ENCODE measurements around the gene GGTLC2.

Gene GGTLC2

DNA sequence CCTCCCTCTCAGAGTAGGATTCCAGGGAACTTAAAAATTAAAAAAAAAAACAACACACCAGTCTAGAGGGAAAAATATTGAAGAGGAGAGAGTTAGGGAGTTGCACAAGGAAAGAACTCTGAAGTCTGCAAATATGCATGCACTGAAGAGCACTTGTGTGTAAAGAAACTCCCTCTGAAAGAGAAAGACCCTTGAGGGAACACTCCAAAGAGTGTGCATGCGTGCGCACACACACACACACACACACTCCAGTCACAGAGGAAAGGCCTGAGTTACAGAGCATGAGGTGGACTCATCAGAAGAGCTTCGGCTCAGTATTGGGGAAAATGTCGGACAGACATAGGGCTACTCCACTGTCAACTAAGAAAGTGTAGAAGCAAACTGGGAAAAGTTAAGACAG lies 30.1 kb downstream of the GGTLC2 start:
- no peak for TF ChIP-seq CTCF (IDR thresholded peaks at IDR 0.05; ENCODE audit: insufficient read depth, low read length, poor library complexity, severe bottlenecking)
- TF ChIP-seq EZH2phosphoT487 (conservative IDR thresholded peaks at IDR 0.05; ENCODE audit: low read length): no peak
- no peaks in the 10 kb centered on the region for H3K27me3 ChIP-seq (ENCODE audit: low read length)
- H3K9me3 ChIP-seq (ENCODE audit: insufficient read depth, low read length): no peaks in the 10 kb centered on the region
- no peaks in the 10 kb centered on the region for H3K36me3 ChIP-seq (ENCODE audit: low read length)
- H3K9ac ChIP-seq (ENCODE audit: low read length): no peak overlapping the region
- no peaks in the 10 kb centered on the region for H3F3A ChIP-seq (ENCODE audit: insufficient read depth)
- no peak overlapping the region for H3K27ac ChIP-seq (ENCODE audit: low read depth, low read length)
- no peaks in the 10 kb centered on the region for H3K9me2 ChIP-seq (replicated peaks; ENCODE audit: insufficient read depth, low read length)
- no peaks in the 10 kb centered on the region for H4K20me1 ChIP-seq (ENCODE audit: low read depth, low read length)
- no peak overlapping the region for H3K4me3 ChIP-seq (ENCODE audit: insufficient read depth, low read length, poor library complexity, severe bottlenecking)
- no peak overlapping the region for H3K4me2 ChIP-seq (ENCODE audit: low read depth, low read length, poor library complexity, severe bottlenecking)
- H3K79me2 ChIP-seq (ENCODE audit: insufficient read depth, low read length): no peaks in the 10 kb centered on the region
- H2AFZ ChIP-seq (ENCODE audit: low read depth, low read length, severe bottlenecking): no peak overlapping the region

- no peaks in the 10 kb centered on the region for H4K20me1 ChIP-seq (ENCODE audit: low read depth, low read length)
- H3K4me3 ChIP-seq (ENCODE audit: insufficient read depth, low read length, poor library complexity, severe bottlenecking): no peak overlapping the region
- H3K9ac ChIP-seq (ENCODE audit: low read length): no peak overlapping the region
- H3K27me3 ChIP-seq (ENCODE audit: low read length): no peaks in the 10 kb centered on the region
- no peaks in the 10 kb centered on the region for H3K9me3 ChIP-seq (ENCODE audit: insufficient read depth, low read length)
- no peaks in the 10 kb centered on the region for H3F3A ChIP-seq (ENCODE audit: insufficient read depth)
- H3K9me2 ChIP-seq (replicated peaks; ENCODE audit: insufficient read depth, low read length): no peaks in the 10 kb centered on the region
- TF ChIP-seq CTCF (IDR thresholded peaks at IDR 0.05; ENCODE audit: insufficient read depth, low read length, poor library complexity, severe bottlenecking) (no peak), EZH2phosphoT487 (conservative IDR thresholded peaks at IDR 0.05; ENCODE audit: low read length) (no peak)
- H2AFZ ChIP-seq (ENCODE audit: low read depth, low read length, severe bottlenecking): no peak overlapping the region
- H3K36me3 ChIP-seq (ENCODE audit: low read length): no peaks in the 10 kb centered on the region
- H3K79me2 ChIP-seq (ENCODE audit: insufficient read depth, low read length): no peaks in the 10 kb centered on the region
- no peak overlapping the region for H3K27ac ChIP-seq (ENCODE audit: low read depth, low read length)
- H3K4me2 ChIP-seq (ENCODE audit: low read depth, low read length, poor library complexity, severe bottlenecking): no peak overlapping the region
These were observed 34.6 kb downstream of the GGTLC2 start for GRCh38 chr22:22678970-22679369.

- Histone ChIP-seq H3F3A (ENCODE audit: insufficient read depth) (no peaks in the 10 kb centered on the region), H3K4me2 (ENCODE audit: low read depth, low read length, poor library complexity, severe bottlenecking) (no peak overlapping the region), H3K9me3 (ENCODE audit: insufficient read depth, low read length) (no peaks in the 10 kb centered on the region), H3K27me3 (ENCODE audit: low read length) (no peaks in the 10 kb centered on the region), H4K20me1 (ENCODE audit: low read depth, low read length) (no peaks in the 10 kb centered on the region), H2AFZ (ENCODE audit: low read depth, low read length, severe bottlenecking) (no peak overlapping the region), H3K27ac (ENCODE audit: low read depth, low read length) (no peak overlapping the region), H3K4me3 (ENCODE audit: insufficient read depth, low read length, poor library complexity, severe bottlenecking) (no peak overlapping the region), H3K9me2 (replicated peaks; ENCODE audit: insufficient read depth, low read length) (no peaks in the 10 kb centered on the region), H3K9ac (ENCODE audit: low read length) (no peak overlapping the region), H3K79me2 (ENCODE audit: insufficient read depth, low read length) (no peaks in the 10 kb centered on the region), H3K36me3 (ENCODE audit: low read length) (no peaks in the 10 kb centered on the region)
- no peak for TF ChIP-seq EZH2phosphoT487 (conservative IDR thresholded peaks at IDR 0.05; ENCODE audit: low read length)
- no peak for TF ChIP-seq CTCF (IDR thresholded peaks at IDR 0.05; ENCODE audit: insufficient read depth, low read length, poor library complexity, severe bottlenecking)
These were observed 36.0 kb downstream of the GGTLC2 start for GRCh38 chr22:22680396-22680795.

Measured in SU-DHL-6 (cell line).